Measurements from ENCODE around the gene PEX14.

DNA sequence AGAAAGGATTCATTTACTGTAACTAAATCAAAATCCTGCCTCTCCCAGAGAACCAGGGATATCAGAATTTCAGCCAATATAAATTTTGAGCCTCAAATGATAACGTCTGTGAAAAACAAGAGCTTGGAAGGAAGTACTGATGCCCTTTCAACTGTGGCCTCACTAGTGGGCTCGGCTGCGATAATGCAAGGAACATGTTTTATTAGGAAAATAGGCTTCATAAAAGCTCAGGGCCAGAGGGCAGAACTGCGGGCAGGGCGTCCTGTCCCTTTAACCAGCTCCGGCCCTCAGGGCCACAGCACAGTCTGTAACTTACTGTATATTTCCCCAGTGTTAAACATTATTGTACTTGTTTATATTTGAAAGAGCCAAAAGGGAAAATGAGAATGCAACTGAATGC, 122.0 kb downstream of the PEX14 start:
- TF ChIP-seq PPARA (CRISPR knock-in tag; IDR thresholded peaks at IDR 0.05; ENCODE audit: borderline replicate concordance) (no peak), ZNF8 (CRISPR knock-in tag; IDR thresholded peaks at IDR 0.05) (no peak), TOX (CRISPR knock-in tag; IDR thresholded peaks at IDR 0.05; ENCODE audit: borderline replicate concordance) (no peak)
- TF ChIP-seq, protein P1, sequence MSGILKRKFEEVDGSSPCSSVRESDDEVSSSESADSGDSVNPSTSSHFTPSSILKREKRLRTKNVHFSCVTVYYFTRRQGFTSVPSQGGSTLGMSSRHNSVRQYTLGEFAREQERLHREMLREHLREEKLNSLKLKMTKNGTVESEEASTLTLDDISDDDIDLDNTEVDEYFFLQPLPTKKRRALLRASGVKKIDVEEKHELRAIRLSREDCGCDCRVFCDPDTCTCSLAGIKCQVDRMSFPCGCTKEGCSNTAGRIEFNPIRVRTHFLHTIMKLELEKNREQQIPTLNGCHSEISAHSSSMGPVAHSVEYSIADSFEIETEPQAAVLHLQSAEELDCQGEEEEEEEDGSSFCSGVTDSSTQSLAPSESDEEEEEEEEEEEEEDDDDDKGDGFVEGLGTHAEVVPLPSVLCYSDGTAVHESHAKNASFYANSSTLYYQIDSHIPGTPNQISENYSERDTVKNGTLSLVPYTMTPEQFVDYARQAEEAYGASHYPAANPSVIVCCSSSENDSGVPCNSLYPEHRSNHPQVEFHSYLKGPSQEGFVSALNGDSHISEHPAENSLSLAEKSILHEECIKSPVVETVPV (CRISPR knock-in tag; IDR thresholded peaks at IDR 0.05) = no peak
- TF ChIP-seq, protein P2, sequence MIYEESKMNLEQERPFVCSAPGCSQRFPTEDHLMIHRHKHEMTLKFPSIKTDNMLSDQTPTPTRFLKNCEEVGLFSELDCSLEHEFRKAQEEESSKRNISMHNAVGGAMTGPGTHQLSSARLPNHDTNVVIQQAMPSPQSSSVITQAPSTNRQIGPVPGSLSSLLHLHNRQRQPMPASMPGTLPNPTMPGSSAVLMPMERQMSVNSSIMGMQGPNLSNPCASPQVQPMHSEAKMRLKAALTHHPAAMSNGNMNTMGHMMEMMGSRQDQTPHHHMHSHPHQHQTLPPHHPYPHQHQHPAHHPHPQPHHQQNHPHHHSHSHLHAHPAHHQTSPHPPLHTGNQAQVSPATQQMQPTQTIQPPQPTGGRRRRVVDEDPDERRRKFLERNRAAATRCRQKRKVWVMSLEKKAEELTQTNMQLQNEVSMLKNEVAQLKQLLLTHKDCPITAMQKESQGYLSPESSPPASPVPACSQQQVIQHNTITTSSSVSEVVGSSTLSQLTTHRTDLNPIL (CRISPR knock-in tag; IDR thresholded peaks at IDR 0.05; ENCODE audit: low read depth) = no peak

All from SK-N-SH treated with all-trans-retinoic acid at 6 μM for 48 hours (cell line).